Measurements from ENCODE around the gene CBFB. TPM values are rescaled to one million over a fixed set of nuclear protein-coding genes. Genes with fewer than 3 reads are reported as not detected.

Gene CBFB
- total RNA-seq, 1 donor from 2014 or later = 64.5 TPM

GRCh38 chr16:67084345-67085028 is 55.5 kb downstream of the CBFB start:
- no peaks in the 10 kb centered on the region for H3K36me3 ChIP-seq (ENCODE audit: control insufficient read depth, insufficient read depth, low read length)
- no peak for TF ChIP-seq CTCF (IDR thresholded peaks at IDR 0.05; ENCODE audit: insufficient read depth, low read length, poor library complexity, severe bottlenecking)
- H3K4me3 ChIP-seq (ENCODE audit: low read depth, low read length) = no peak overlapping the region
- DNase-seq (ENCODE audit: low read depth) = no peak
- H3K27me3 ChIP-seq (ENCODE audit: control insufficient read depth, insufficient read depth, low read length) = no peaks in the 10 kb centered on the region

GRCh38 chr16:67086822-67087221 is 57.9 kb downstream of the CBFB start:
- DNase-seq (ENCODE audit: low read depth) = no peak
- Histone ChIP-seq H3K27me3 (ENCODE audit: control insufficient read depth, insufficient read depth, low read length) (no peaks in the 10 kb centered on the region), H3K36me3 (ENCODE audit: control insufficient read depth, insufficient read depth, low read length) (no peaks in the 10 kb centered on the region), H3K4me3 (ENCODE audit: low read depth, low read length) (no peak overlapping the region)
- TF ChIP-seq CTCF (IDR thresholded peaks at IDR 0.05; ENCODE audit: insufficient read depth, low read length, poor library complexity, severe bottlenecking) = no peak

GRCh38 chr16:67087291-67087690 is 58.3 kb downstream of the CBFB start:
- Histone ChIP-seq H3K27me3 (ENCODE audit: control insufficient read depth, insufficient read depth, low read length) (no peaks in the 10 kb centered on the region), H3K36me3 (ENCODE audit: control insufficient read depth, insufficient read depth, low read length) (no peaks in the 10 kb centered on the region), H3K4me3 (ENCODE audit: low read depth, low read length) (no peak overlapping the region)
- no peak for DNase-seq (ENCODE audit: low read depth)
- TF ChIP-seq CTCF (IDR thresholded peaks at IDR 0.05; ENCODE audit: insufficient read depth, low read length, poor library complexity, severe bottlenecking) = no peak

GRCh38 chr16:67087803-67088202 is 58.9 kb downstream of the CBFB start:
- Histone ChIP-seq H3K4me3 (ENCODE audit: low read depth, low read length) (no peak overlapping the region), H3K27me3 (ENCODE audit: control insufficient read depth, insufficient read depth, low read length) (no peaks in the 10 kb centered on the region), H3K36me3 (ENCODE audit: control insufficient read depth, insufficient read depth, low read length) (no peaks in the 10 kb centered on the region)
- DNase-seq (ENCODE audit: low read depth) = no peak
- TF ChIP-seq CTCF (IDR thresholded peaks at IDR 0.05; ENCODE audit: insufficient read depth, low read length, poor library complexity, severe bottlenecking) = no peak

- no peak for DNase-seq (ENCODE audit: low read depth)
These were observed 59.6 kb downstream of the CBFB start for GRCh38 chr16:67088551-67088950.

More at GRCh38 chr16:67088551-67088950, 59.6 kb downstream of the CBFB start:
- Histone ChIP-seq H3K4me3 (ENCODE audit: low read depth, low read length) (no peak overlapping the region), H3K27me3 (ENCODE audit: control insufficient read depth, insufficient read depth, low read length) (no peaks in the 10 kb centered on the region), H3K36me3 (ENCODE audit: control insufficient read depth, insufficient read depth, low read length) (no peaks in the 10 kb centered on the region)
- no peak for TF ChIP-seq CTCF (IDR thresholded peaks at IDR 0.05; ENCODE audit: insufficient read depth, low read length, poor library complexity, severe bottlenecking)

Data from kidney epithelial cell (primary cell).